CD14-positive monocyte (primary cell): ENCODE data around the gene TNFRSF6B. TPM values are rescaled to one million over a fixed set of nuclear protein-coding genes. Genes with fewer than 3 reads are reported as not detected.

Source experiments
- DNase-seq, 3 donors: peaks; one replicate each; pipeline ENCODE4 v3.0.0-alpha.2; 2011 to 2022
- H2AFZ ChIP-seq: 2 replicates; pipeline ENCODE4 v1.6.0; 2012; ENCODE audit warnings: mild to moderate bottlenecking, low read depth, low read length, inconsistent platforms; ENCODE audit not compliant: insufficient read depth, poor library complexity, severe bottlenecking
- H3K27ac ChIP-seq, 2 donors: 1 replicate in 1 of 2; 2 replicates in 1 of 2; pipeline ENCODE4 v1.5.1; 2012 to 2013; ENCODE audit warnings: low read length in 2 of 2, control low read depth in 1 of 2, inconsistent platforms in 1 of 2, low read depth in 1 of 2, mild to moderate bottlenecking in 1 of 2
- H3K27me3 ChIP-seq, 2 donors: one replicate each; pipeline versions ENCODE4 v1.6.0 to v1.6.1; 2011 to 2013; ENCODE audit warnings: low read length in 2 of 2; ENCODE audit not compliant: control insufficient read depth in 2 of 2, insufficient read depth in 2 of 2
- H3K36me3 ChIP-seq, 2 donors: replicated peaks in 1 of 2; 1 replicate in 1 of 2; 2 replicates in 1 of 2; pipeline versions ENCODE4 v1.5.1 to v1.6.1; 2012 to 2013; ENCODE audit warnings: low read length in 2 of 2, control low read depth in 1 of 2, inconsistent platforms in 1 of 2, mild to moderate bottlenecking in 1 of 2; ENCODE audit not compliant: insufficient read depth in 2 of 2, control insufficient read depth in 1 of 2
- H3K4me1 ChIP-seq, 2 donors: 1 replicate in 1 of 2; 2 replicates in 1 of 2; pipeline versions ENCODE4 v1.5.1 to v1.6.1; 2012 to 2013; ENCODE audit warnings: low read length in 2 of 2, control low read depth in 1 of 2, inconsistent platforms in 1 of 2, mild to moderate bottlenecking in 1 of 2, moderate library complexity in 1 of 2; ENCODE audit not compliant: insufficient read depth in 2 of 2, control insufficient read depth in 1 of 2
- H3K4me2 ChIP-seq: replicated peaks from 2 replicates; pipeline ENCODE3; 2012; ENCODE audit warnings: low read length, moderate library complexity, mild to moderate bottlenecking; ENCODE audit not compliant: poor library complexity, severe bottlenecking; ENCODE audit errors: extremely low read depth
- H3K4me3 ChIP-seq, 3 experiments: fragments of 200-600 bp in 1 of 3; sonication (generic) in 1 of 3; replicated peaks in 1 of 3; 1 replicate in 2 of 3; 2 replicates in 1 of 3; pipeline ENCODE4 v1.5.1; 2011 to 2013; ENCODE audit warnings: low read length in 3 of 3, mild to moderate bottlenecking in 3 of 3, control low read depth in 2 of 3, low read depth in 2 of 3, inconsistent platforms in 1 of 3, moderate library complexity in 1 of 3
- H3K79me2 ChIP-seq: 2 replicates; pipeline ENCODE4 v1.6.0; 2012; ENCODE audit warnings: mild to moderate bottlenecking, control low read depth, inconsistent platforms, low read length, moderate library complexity; ENCODE audit not compliant: insufficient read depth
- H3K9ac ChIP-seq: 2 replicates; pipeline ENCODE4 v1.6.0; 2017; ENCODE audit warnings: low read length, mild to moderate bottlenecking; ENCODE audit not compliant: insufficient read depth, poor library complexity, severe bottlenecking
- H3K9me3 ChIP-seq, 2 donors: replicated peaks in 1 of 2; 1 replicate in 1 of 2; 2 replicates in 1 of 2; pipeline versions ENCODE4 v1.5.1 to v1.6.1; 2012 to 2013; ENCODE audit warnings: low read length in 2 of 2, control low read depth in 1 of 2; ENCODE audit not compliant: control insufficient read depth in 1 of 2, insufficient read depth in 1 of 2
- H4K20me1 ChIP-seq: 2 replicates; pipeline ENCODE4 v1.6.0; 2012; ENCODE audit warnings: mild to moderate bottlenecking, low read length, control low read depth, moderate library complexity; ENCODE audit not compliant: insufficient read depth
- H3K27ac Mint-ChIP-seq, 7 donors: one replicate each; pipeline ENCODE4 v1.8.0; 2020; ENCODE audit warnings: mild to moderate bottlenecking in 7 of 7, mixed read lengths in 7 of 7, moderate library complexity in 6 of 7, inconsistent platforms in 2 of 7
- H3K27me3 Mint-ChIP-seq, 3 donors: one replicate each; pipeline ENCODE4 v1.8.0; 2021 to 2022; ENCODE audit warnings: low read depth in 3 of 3, mild to moderate bottlenecking in 3 of 3, mixed read lengths in 3 of 3, moderate library complexity in 3 of 3, inconsistent platforms in 1 of 3
- H3K36me3 Mint-ChIP-seq, 2 donors: one replicate each; pipeline ENCODE4 v1.8.0; 2020; ENCODE audit warnings: mixed read lengths in 2 of 2, inconsistent platforms in 1 of 2, mild to moderate bottlenecking in 1 of 2
- H3K4me1 Mint-ChIP-seq: one replicate; pipeline ENCODE4 v1.8.0; 2020; ENCODE audit warnings: mild to moderate bottlenecking, mixed read lengths
- H3K4me3 Mint-ChIP-seq, 2 donors: one replicate each; pipeline ENCODE4 v1.8.0; 2020; ENCODE audit warnings: mild to moderate bottlenecking in 2 of 2, mixed read lengths in 2 of 2, moderate library complexity in 1 of 2
- H3K9me3 Mint-ChIP-seq, 7 donors: one replicate each; pipeline ENCODE4 v1.8.0; 2020 to 2022; ENCODE audit warnings: mixed read lengths in 7 of 7, mild to moderate bottlenecking in 6 of 7, moderate library complexity in 6 of 7, inconsistent platforms in 2 of 7
- CTCF ChIP-seq: fragments of 200-600 bp; IDR thresholded peaks from one replicate; pipeline ENCODE4 v1.8.0; 2022; ENCODE audit warnings: antibody characterized with exemption, mild to moderate bottlenecking
- WGBS: methylation state at CpG from one replicate; pipeline ENCODE4 v1.1.5; 2013; ENCODE audit warnings: missing lambda C conversion rate; ENCODE audit not compliant: insufficient coverage; 5-methylcytosine and 5-hydroxymethylcytosine counted together
- intact Hi-C, 2 donors: fragments of 100-400 bp; cut with micrococcal nuclease; formaldehyde crosslinking; loops; one replicate each; pipeline versions ENCODE4 v1.15.0 to v1.15.1; 2023
- polyA plus RNA-seq, 3 donors: library from polyadenylated mRNA; depleted of rRNA in 1 of 3; unstranded in 2 of 3; stranded (reverse) in 1 of 3; fragments of 300-500 nt in 2 of 3; fragments of >200 nt in 1 of 3; fragmentation: Illumina TruSeq in 2 of 3; gene quantifications; 1 replicate in 2 of 3; 2 replicates in 1 of 3; pipeline ENCODE4 v1.2.3, GENCODE V29; 2012 to 2021

Gene TNFRSF6B
- polyA plus RNA-seq, 3 donors, result 6.5 TPM; not detected in 2

GRCh38 chr20:63678667-63679465 is 17.6 kb upstream of the TNFRSF6B start:
- Histone ChIP-seq H3K9ac (no peak overlapping the region), H3K27me3 (no peaks in the 10 kb centered on the region), H3K4me3 (no peak overlapping the region), H2AFZ (no peak overlapping the region), H3K36me3 (peaks cover 29 to 56% of the 10 kb centered on the region in 2 donors), H3K79me2 (no peaks in the 10 kb centered on the region), H3K4me2 (no peak overlapping the region), H3K9me3 (no peaks in the 10 kb centered on the region), H3K4me1 (peaks cover 0 to 7% of the 10 kb centered on the region in 2 donors), H3K27ac (no peak overlapping the region), H4K20me1 (no peaks in the 10 kb centered on the region)
- WGBS, result 93% methylated on average over 33 of the region's 38 CpGs
- Mint-ChIP-seq H3K36me3 (peaks cover 33 to 57% of the 10 kb centered on the region in 2 donors), H3K27ac (peak overlapping the region in 1 of 7 donors; percentile 46), H3K27me3 (no peaks in the 10 kb centered on the region), H3K4me3 (no peak overlapping the region), H3K9me3 (peaks cover 0 to 2% (median 0%) of the 10 kb centered on the region in 7 donors), H3K4me1 (no peaks in the 10 kb centered on the region)
- DNase-seq, result no peak
- no peak for TF ChIP-seq CTCF
- intact Hi-C loops, result no loop called here

DNA sequence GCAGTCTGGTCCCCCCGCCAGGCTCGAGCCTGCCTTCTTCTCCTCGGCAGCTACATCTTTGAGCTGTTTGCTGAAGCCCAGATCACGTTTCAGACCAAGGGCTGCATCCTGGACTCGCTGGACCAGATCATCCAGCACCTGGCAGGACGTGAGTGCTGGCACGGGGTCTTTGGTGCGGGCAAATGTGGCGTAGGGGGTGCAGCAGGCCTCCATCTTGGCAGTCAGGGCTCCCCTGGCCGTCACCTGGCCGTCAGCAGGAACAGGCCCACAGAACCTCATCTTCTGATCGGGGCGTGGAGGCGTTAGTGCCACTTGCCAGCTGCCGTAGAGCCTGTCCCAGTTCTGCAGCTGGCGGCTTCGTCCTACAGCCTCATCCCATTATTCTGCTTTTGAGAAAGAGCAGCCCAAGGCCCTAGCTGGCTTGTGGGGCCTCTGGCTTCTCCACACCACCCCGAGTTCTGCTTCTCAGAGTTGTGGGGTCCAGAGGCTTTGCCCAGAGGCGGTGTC is 16.6 kb upstream of the TNFRSF6B start:
- peaks cover 22 to 46% of the 10 kb centered on the region in 2 donors for H3K36me3 ChIP-seq
- no peak overlapping the region for H3K4me2 ChIP-seq
- Mint-ChIP-seq H3K36me3 (peaks cover 35 to 52% of the 10 kb centered on the region in 2 donors), H3K4me1 (peaks cover 4% of the 10 kb centered on the region), H3K27me3 (no peaks in the 10 kb centered on the region), H3K9me3 (peaks cover 0 to 2% (median 0%) of the 10 kb centered on the region in 7 donors), H3K4me3 (no peak overlapping the region), H3K27ac (no peak overlapping the region)
- no peaks in the 10 kb centered on the region for H3K79me2 ChIP-seq
- no peak overlapping the region for H3K4me3 ChIP-seq
- intact Hi-C loops, result no loop called here
- H3K27ac ChIP-seq, result no peak overlapping the region
- peaks cover 0 to 9% of the 10 kb centered on the region in 2 donors for H3K4me1 ChIP-seq
- DNase-seq, result no peak
- no peak overlapping the region for H3K9ac ChIP-seq
- H3K27me3 ChIP-seq, result no peaks in the 10 kb centered on the region
- H2AFZ ChIP-seq, result no peak overlapping the region
- TF ChIP-seq CTCF, result no peak
- WGBS, result 95% methylated on average over 19 of the region's 19 CpGs
- H4K20me1 ChIP-seq, result no peaks in the 10 kb centered on the region
- no peaks in the 10 kb centered on the region for H3K9me3 ChIP-seq
